Panc1 (cell line): ENCODE data around the gene TMEM108.

Experiments used
- POLR2AphosphoS5 ChIP-seq: IDR thresholded peaks from 2 replicates; pipeline ENCODE4 v1.6.1; 2012; ENCODE audit warnings: mild to moderate bottlenecking, low read depth, low read length, moderate library complexity
- TCF7L2 ChIP-seq: IDR thresholded peaks from 2 replicates; pipeline ENCODE4 v1.6.1; 2011; ENCODE audit warnings: mild to moderate bottlenecking, low read depth, low read length, inconsistent platforms
- TF ChIP-seq, protein P1 (sequence below): fragments of 450-650 bp; IDR thresholded peaks from 2 replicates; pipeline ENCODE4 v1.5.1; 2017; ENCODE audit warnings: mild to moderate bottlenecking
- TF ChIP-seq, protein P2 (sequence below), 2 experiments: IDR thresholded peaks; 2 replicates each; pipeline ENCODE4 v1.6.1; 2011 to 2012; ENCODE audit warnings: low read depth in 2 of 2, control low read depth in 1 of 2, low read length in 1 of 2, mild to moderate bottlenecking in 1 of 2, moderate library complexity in 1 of 2; ENCODE audit not compliant: insufficient read depth in 1 of 2

DNA sequence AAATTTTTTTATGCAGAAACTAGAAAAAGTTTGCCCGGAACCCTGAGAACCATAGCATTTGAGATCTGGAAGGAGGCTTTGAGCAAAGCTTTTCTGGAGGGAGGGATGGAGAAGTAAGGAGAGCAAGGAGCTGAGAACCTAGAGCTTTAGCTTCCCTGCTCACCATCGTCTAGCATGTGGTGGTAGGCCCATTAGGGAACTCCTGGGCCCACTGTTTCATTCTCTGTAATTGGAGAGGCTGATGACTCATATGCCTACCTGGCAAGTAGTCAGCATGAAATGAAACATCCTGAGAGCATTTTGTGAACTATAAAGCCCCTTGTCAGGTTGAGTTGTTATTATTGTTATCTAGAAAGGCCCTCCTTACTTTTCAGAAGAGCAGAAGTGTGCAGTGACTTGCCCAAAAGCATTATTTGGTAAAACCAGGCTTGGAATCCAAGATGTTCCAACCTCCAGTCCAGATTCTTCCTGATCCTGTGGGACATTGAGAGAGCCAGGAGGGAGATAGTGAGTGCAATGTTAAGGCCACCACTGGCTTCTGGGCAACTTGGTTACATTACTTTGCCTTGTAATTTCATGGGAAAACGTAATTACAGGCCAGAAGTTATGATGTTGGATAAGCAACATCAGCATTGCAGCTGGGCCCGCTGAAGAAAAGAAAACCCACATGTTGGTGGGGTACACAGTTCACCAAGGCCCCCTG, 257.2 kb downstream of the TMEM108 start:
- TF ChIP-seq, protein P1, sequence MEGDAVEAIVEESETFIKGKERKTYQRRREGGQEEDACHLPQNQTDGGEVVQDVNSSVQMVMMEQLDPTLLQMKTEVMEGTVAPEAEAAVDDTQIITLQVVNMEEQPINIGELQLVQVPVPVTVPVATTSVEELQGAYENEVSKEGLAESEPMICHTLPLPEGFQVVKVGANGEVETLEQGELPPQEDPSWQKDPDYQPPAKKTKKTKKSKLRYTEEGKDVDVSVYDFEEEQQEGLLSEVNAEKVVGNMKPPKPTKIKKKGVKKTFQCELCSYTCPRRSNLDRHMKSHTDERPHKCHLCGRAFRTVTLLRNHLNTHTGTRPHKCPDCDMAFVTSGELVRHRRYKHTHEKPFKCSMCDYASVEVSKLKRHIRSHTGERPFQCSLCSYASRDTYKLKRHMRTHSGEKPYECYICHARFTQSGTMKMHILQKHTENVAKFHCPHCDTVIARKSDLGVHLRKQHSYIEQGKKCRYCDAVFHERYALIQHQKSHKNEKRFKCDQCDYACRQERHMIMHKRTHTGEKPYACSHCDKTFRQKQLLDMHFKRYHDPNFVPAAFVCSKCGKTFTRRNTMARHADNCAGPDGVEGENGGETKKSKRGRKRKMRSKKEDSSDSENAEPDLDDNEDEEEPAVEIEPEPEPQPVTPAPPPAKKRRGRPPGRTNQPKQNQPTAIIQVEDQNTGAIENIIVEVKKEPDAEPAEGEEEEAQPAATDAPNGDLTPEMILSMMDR: no peak
- TF ChIP-seq POLR2AphosphoS5 (no peak), TCF7L2 (no peak)
- TF ChIP-seq, protein P2, sequence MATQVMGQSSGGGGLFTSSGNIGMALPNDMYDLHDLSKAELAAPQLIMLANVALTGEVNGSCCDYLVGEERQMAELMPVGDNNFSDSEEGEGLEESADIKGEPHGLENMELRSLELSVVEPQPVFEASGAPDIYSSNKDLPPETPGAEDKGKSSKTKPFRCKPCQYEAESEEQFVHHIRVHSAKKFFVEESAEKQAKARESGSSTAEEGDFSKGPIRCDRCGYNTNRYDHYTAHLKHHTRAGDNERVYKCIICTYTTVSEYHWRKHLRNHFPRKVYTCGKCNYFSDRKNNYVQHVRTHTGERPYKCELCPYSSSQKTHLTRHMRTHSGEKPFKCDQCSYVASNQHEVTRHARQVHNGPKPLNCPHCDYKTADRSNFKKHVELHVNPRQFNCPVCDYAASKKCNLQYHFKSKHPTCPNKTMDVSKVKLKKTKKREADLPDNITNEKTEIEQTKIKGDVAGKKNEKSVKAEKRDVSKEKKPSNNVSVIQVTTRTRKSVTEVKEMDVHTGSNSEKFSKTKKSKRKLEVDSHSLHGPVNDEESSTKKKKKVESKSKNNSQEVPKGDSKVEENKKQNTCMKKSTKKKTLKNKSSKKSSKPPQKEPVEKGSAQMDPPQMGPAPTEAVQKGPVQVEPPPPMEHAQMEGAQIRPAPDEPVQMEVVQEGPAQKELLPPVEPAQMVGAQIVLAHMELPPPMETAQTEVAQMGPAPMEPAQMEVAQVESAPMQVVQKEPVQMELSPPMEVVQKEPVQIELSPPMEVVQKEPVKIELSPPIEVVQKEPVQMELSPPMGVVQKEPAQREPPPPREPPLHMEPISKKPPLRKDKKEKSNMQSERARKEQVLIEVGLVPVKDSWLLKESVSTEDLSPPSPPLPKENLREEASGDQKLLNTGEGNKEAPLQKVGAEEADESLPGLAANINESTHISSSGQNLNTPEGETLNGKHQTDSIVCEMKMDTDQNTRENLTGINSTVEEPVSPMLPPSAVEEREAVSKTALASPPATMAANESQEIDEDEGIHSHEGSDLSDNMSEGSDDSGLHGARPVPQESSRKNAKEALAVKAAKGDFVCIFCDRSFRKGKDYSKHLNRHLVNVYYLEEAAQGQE (IDR thresholded peaks at IDR 0.05; ENCODE audit: insufficient read depth in 1 of 2, low read depth in 2 of 2, low read length in 1 of 2): no peak
